ENCODE measurements around the gene TENT4A.

The TENT4A gene

GRCh38 chr5:6734243-6734700 lies 21.0 kb downstream of the TENT4A start:
- no peak for DNase-seq

GRCh38 chr5:6734781-6735180 lies 21.5 kb downstream of the TENT4A start:
- DNase-seq, result no peak

- no peak for DNase-seq
Observed at GRCh38 chr5:6736106-6736505, 22.9 kb downstream of the TENT4A start.

- DNase-seq, result no peak
Observed at GRCh38 chr5:6736524-6737042, 23.4 kb downstream of the TENT4A start.

GRCh38 chr5:6737043-6737941 lies 24.1 kb downstream of the TENT4A start:
- DNase-seq, result no peak

GRCh38 chr5:6739603-6740002 lies 26.4 kb downstream of the TENT4A start:
- no peak for DNase-seq

GRCh38 chr5:6740586-6741150 lies 27.4 kb downstream of the TENT4A start:
- DNase-seq, result no peak

GRCh38 chr5:6742081-6742758 lies 29.0 kb downstream of the TENT4A start:
- DNase-seq, result no peak

GRCh38 chr5:6743161-6743560 lies 29.9 kb downstream of the TENT4A start:
- no peak for DNase-seq

GRCh38 chr5:6744841-6745705 lies 31.8 kb downstream of the TENT4A start:
- DNase-seq, result no peak

GRCh38 chr5:6745706-6746222 lies 32.5 kb downstream of the TENT4A start:
- no peak for DNase-seq

- DNase-seq, result no peak
Observed at GRCh38 chr5:6746244-6746643, 33.0 kb downstream of the TENT4A start.

GRCh38 chr5:6747103-6747502 lies 33.9 kb downstream of the TENT4A start:
- no peak for DNase-seq

GRCh38 chr5:6748142-6748541 lies 34.9 kb downstream of the TENT4A start:
- DNase-seq, result no peak

GRCh38 chr5:6749026-6749716 lies 35.9 kb downstream of the TENT4A start:
- DNase-seq, result no peak

GRCh38 chr5:6750142-6750840 lies 37.1 kb downstream of the TENT4A start:
- no peak for DNase-seq

GRCh38 chr5:6750951-6751685 lies 37.9 kb downstream of the TENT4A start:
- DNase-seq, result no peak

GRCh38 chr5:6752236-6752635 lies 39.0 kb downstream of the TENT4A start:
- DNase-seq, result no peak

- no peak for DNase-seq
Observed at GRCh38 chr5:6752782-6753181, 39.5 kb downstream of the TENT4A start.

- DNase-seq, result no peak
Observed at GRCh38 chr5:6753851-6754250, 40.6 kb downstream of the TENT4A start.

Data from NCI-H510A (cell line).